ENCODE measurements around the gene SCAND1. TPM values are rescaled to one million over a fixed set of nuclear protein-coding genes. Genes with fewer than 3 reads are reported as not detected.

Gene SCAND1
- total RNA-seq, 1 experiment from 2014 or later, result 56.6 TPM

- Histone ChIP-seq H3K9me3 (ENCODE audit: insufficient read depth, low read depth) (no peaks in the 10 kb centered on the region), H4K20me1 (ENCODE audit: insufficient read depth) (no peaks in the 10 kb centered on the region), H3K4me3 (no peak overlapping the region), H3K4me2 (no peak overlapping the region), H2AFZ (no peak overlapping the region), H3K27ac (no peak overlapping the region), H3K36me3 (ENCODE audit: low read depth) (no peaks in the 10 kb centered on the region), H3F3A (ENCODE audit: insufficient read depth, low read depth) (no peaks in the 10 kb centered on the region), H3K4me1 (replicated peaks; ENCODE audit: insufficient read depth) (no peaks in the 10 kb centered on the region), H3K27me3 (ENCODE audit: insufficient read depth, low read depth) (no peaks in the 10 kb centered on the region), H3K79me2 (ENCODE audit: low read depth) (no peaks in the 10 kb centered on the region), H3K9me2 (ENCODE audit: insufficient read depth) (no peaks in the 10 kb centered on the region)
- intact Hi-C loops (cut with micrococcal nuclease; ENCODE audit: unreplicated experiment), result no loop called here
- no TSS peak for BruUV-seq (replicated peaks)
- ChIA-PET CTCF (interaction anchor here (0.6 to 0.7 kb wide), 2 partner anchors 269 to 270 kb away, joined by 3 to 5 read pairs; no protein-coding TSS in a partner anchor), POLR2A (ENCODE audit: unreplicated experiment) (interaction anchor here (0.6 kb wide), 2 partner anchors 281 to 1949 kb away, joined by 3 to 5 read pairs; no protein-coding TSS in a partner anchor)
- TF ChIP-seq CTCF (conservative IDR thresholded peaks at IDR 0.05) (no peak), EZH2 (IDR thresholded peaks at IDR 0.05; ENCODE audit: low read depth) (no peak)
- peak in 1 of 2 experiments; percentile 43 for DNase-seq
These were observed 12.1 kb downstream of the SCAND1 start for GRCh38 chr20:35942243-35942642.

GRCh38 chr20:35941620-35942019 lies 12.7 kb downstream of the SCAND1 start:
- Histone ChIP-seq H3F3A (ENCODE audit: insufficient read depth, low read depth) (no peaks in the 10 kb centered on the region), H2AFZ (no peak overlapping the region), H3K4me1 (replicated peaks; ENCODE audit: insufficient read depth) (no peaks in the 10 kb centered on the region), H3K4me3 (no peak overlapping the region), H3K36me3 (ENCODE audit: low read depth) (no peaks in the 10 kb centered on the region), H3K27me3 (ENCODE audit: insufficient read depth, low read depth) (no peaks in the 10 kb centered on the region), H3K9me3 (ENCODE audit: insufficient read depth, low read depth) (no peaks in the 10 kb centered on the region), H3K9me2 (ENCODE audit: insufficient read depth) (no peaks in the 10 kb centered on the region), H4K20me1 (ENCODE audit: insufficient read depth) (no peaks in the 10 kb centered on the region), H3K79me2 (ENCODE audit: low read depth) (no peaks in the 10 kb centered on the region), H3K27ac (no peak overlapping the region), H3K4me2 (no peak overlapping the region)
- BruUV-seq (replicated peaks), result TSS peak; percentile 11
- intact Hi-C loops (cut with micrococcal nuclease; ENCODE audit: unreplicated experiment), result no loop called here
- DNase-seq, result no peak
- ChIA-PET CTCF (no interaction called here), POLR2A (ENCODE audit: unreplicated experiment) (interaction anchor here (0.6 kb wide), 1 partner anchor 280 kb away, joined by 3 read pairs; no protein-coding TSS in a partner anchor)
- TF ChIP-seq EZH2 (IDR thresholded peaks at IDR 0.05; ENCODE audit: low read depth) (no peak), CTCF (conservative IDR thresholded peaks at IDR 0.05) (no peak)

GRCh38 chr20:35939264-35939663 lies 15.0 kb downstream of the SCAND1 start:
- no peaks in the 10 kb centered on the region for H3K4me1 ChIP-seq (replicated peaks; ENCODE audit: insufficient read depth)
- H3K27me3 ChIP-seq (ENCODE audit: insufficient read depth, low read depth), result no peaks in the 10 kb centered on the region
- no peaks in the 10 kb centered on the region for H3K79me2 ChIP-seq (ENCODE audit: low read depth)
- CTCF ChIA-PET, result no interaction called here
- DNase-seq, result no peak
- no TSS peak for BruUV-seq (replicated peaks)
- no peaks in the 10 kb centered on the region for H3K9me3 ChIP-seq (ENCODE audit: insufficient read depth, low read depth)
- H3K9me2 ChIP-seq (ENCODE audit: insufficient read depth), result no peaks in the 10 kb centered on the region
- H3K4me2 ChIP-seq, result no peak overlapping the region
- H4K20me1 ChIP-seq (ENCODE audit: insufficient read depth), result no peaks in the 10 kb centered on the region
- POLR2A ChIA-PET (ENCODE audit: unreplicated experiment), result no interaction called here
- no peaks in the 10 kb centered on the region for H3F3A ChIP-seq (ENCODE audit: insufficient read depth, low read depth)
- no peak overlapping the region for H2AFZ ChIP-seq
- H3K27ac ChIP-seq, result no peak overlapping the region
- no peak overlapping the region for H3K4me3 ChIP-seq
- intact Hi-C loops (cut with micrococcal nuclease; ENCODE audit: unreplicated experiment), result no loop called here
- no peaks in the 10 kb centered on the region for H3K36me3 ChIP-seq (ENCODE audit: low read depth)
- TF ChIP-seq CTCF (conservative IDR thresholded peaks at IDR 0.05) (no peak), EZH2 (IDR thresholded peaks at IDR 0.05; ENCODE audit: low read depth) (no peak)

All from PC-9 (cell line).